Skeletal muscle satellite cell (primary cell): ENCODE data around the gene KIT.

Source experiments
- H3K27me3 ChIP-seq: 2 replicates; pipeline ENCODE4 v1.7.0; 2013; ENCODE audit warnings: low read length; ENCODE audit not compliant: control insufficient read depth, insufficient read depth
- H3K36me3 ChIP-seq: 2 replicates; pipeline ENCODE4 v1.7.0; 2013; ENCODE audit warnings: mild to moderate bottlenecking, control low read depth, low read length; ENCODE audit not compliant: insufficient read depth
- H3K4me1 ChIP-seq: 2 replicates; pipeline ENCODE4 v1.7.0; 2013; ENCODE audit warnings: low read length; ENCODE audit not compliant: control insufficient read depth, insufficient read depth
- H3K4me2 ChIP-seq: 2 replicates; pipeline ENCODE4 v1.7.0; 2013; ENCODE audit warnings: mild to moderate bottlenecking, low read length
- H3K4me3 ChIP-seq: 2 replicates; pipeline ENCODE4 v1.7.0; 2013; ENCODE audit warnings: low read length
- H3K9ac ChIP-seq: 2 replicates; pipeline ENCODE4 v1.7.0; 2013; ENCODE audit warnings: mild to moderate bottlenecking, low read depth, low read length, moderate library complexity
- H3K9me3 ChIP-seq: replicated peaks from 2 replicates; pipeline ENCODE4 v1.7.0; 2013; ENCODE audit warnings: mild to moderate bottlenecking, control low read depth, low read length

KIT gene

DNA sequence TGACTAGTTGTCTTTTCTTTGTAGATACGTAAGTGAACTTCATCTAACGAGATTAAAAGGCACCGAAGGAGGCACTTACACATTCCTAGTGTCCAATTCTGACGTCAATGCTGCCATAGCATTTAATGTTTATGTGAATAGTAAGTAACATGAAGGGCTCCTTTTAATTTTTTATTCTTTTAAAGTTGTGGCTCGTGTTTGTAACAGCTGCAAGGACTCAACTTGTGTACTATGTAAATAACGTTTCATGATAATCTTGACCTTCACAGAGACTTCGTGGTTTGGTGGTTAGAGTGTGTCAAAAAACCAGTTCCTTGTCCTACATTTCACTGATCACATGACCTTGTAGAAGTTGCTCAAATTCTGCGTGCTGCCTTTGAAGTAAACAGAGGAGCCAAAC is 51.6 kb downstream of the KIT start:
- Histone ChIP-seq H3K4me3 (no peak overlapping the region), H3K36me3 (no peaks in the 10 kb centered on the region), H3K27me3 (no peaks in the 10 kb centered on the region), H3K9me3 (no peaks in the 10 kb centered on the region), H3K9ac (no peak overlapping the region), H3K4me2 (no peak overlapping the region), H3K4me1 (no peaks in the 10 kb centered on the region)

- no peaks in the 10 kb centered on the region for H3K4me1 ChIP-seq
Measured at GRCh38 chr4:54712206-54712605, 54.4 kb downstream of the KIT start.

DNA sequence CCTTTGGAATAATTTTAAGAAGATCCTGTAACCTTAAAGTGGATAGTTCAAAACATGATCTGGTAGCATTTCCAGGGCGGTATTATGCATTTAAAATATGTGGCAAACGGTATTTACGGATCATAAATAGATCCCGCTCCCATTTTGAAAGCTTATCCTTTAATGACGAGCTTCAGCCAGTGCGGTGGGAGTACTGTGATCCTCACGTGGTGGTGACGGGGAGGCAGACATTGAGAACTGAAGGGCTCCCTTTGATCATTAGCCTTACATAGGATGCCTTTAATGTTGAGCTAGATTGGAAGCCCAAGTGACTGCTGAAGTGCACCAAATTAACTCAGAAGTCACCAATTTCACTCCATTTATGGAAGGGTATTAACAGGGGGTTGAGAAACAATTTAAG is 56.9 kb downstream of the KIT start:
- H3K36me3 ChIP-seq = no peaks in the 10 kb centered on the region
- H3K4me1 ChIP-seq = no peaks in the 10 kb centered on the region
- no peak overlapping the region for H3K9ac ChIP-seq
- no peaks in the 10 kb centered on the region for H3K9me3 ChIP-seq
- no peaks in the 10 kb centered on the region for H3K27me3 ChIP-seq
- H3K4me2 ChIP-seq = no peak overlapping the region
- H3K4me3 ChIP-seq = no peak overlapping the region

More at GRCh38 chr4:54712206-54712605, 54.4 kb downstream of the KIT start:
- Histone ChIP-seq H3K4me3 (no peak overlapping the region), H3K27me3 (no peaks in the 10 kb centered on the region), H3K36me3 (no peaks in the 10 kb centered on the region), H3K9me3 (no peaks in the 10 kb centered on the region), H3K4me2 (no peak overlapping the region), H3K9ac (no peak overlapping the region)

DNA sequence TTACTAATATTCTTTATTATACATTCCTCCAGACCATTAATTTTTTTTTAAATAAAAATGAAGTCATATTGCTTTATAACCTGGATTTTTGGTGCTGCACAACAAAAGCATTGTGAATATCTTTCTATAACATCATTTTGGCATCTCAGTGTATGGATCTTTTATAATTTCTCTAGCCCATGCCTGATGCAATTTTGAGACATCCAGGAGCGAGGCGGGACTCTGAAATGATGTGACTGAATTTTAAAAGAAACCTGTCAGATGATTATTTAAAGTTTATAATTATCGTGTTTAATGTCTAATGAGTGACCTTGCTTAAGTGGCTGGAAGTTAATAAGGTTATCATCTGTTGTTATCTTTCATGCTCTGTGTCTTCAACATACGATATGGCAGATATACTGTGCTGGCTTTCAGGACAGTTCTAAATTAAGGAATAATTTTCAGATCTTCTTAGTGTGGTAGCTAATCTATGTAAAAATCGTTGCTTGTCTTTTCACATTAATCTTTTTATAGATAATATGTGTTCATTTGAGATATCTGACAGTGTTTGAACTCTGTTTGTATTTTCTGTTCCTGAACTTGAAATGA is 58.8 kb downstream of the KIT start:
- no peaks in the 10 kb centered on the region for H3K36me3 ChIP-seq

DNA sequence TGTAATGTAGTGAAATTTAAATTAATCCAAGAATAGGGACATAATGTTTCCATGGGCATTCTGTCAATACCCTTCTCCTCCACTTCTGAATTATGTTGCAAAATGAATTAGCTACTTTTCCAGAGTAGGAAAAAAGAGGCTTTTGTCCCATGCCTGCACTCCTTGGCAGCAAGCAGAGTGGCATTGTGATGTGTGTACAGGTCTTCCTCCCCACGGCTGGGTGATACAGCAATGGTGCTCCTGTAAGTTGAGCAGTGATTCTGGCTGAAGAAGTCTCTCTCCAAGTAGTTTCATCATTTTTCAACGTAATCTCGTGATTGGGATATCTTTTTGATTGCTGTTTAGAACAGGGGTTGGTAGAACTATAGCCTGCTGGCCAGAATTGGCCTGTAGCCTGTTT is 59.9 kb downstream of the KIT start:
- no peak overlapping the region for H3K9ac ChIP-seq
- no peaks in the 10 kb centered on the region for H3K9me3 ChIP-seq
- no peak overlapping the region for H3K4me2 ChIP-seq
- H3K4me3 ChIP-seq = no peak overlapping the region
- H3K4me1 ChIP-seq = no peaks in the 10 kb centered on the region
- H3K27me3 ChIP-seq = no peaks in the 10 kb centered on the region
- H3K36me3 ChIP-seq = no peaks in the 10 kb centered on the region

More for the DNA sequence above, 58.8 kb downstream of the KIT start:
- Histone ChIP-seq H3K27me3 (no peaks in the 10 kb centered on the region), H3K9ac (no peak overlapping the region), H3K9me3 (no peaks in the 10 kb centered on the region), H3K4me1 (no peaks in the 10 kb centered on the region), H3K4me3 (no peak overlapping the region), H3K4me2 (no peak overlapping the region)

- Histone ChIP-seq H3K9me3 (no peaks in the 10 kb centered on the region), H3K27me3 (no peaks in the 10 kb centered on the region), H3K36me3 (no peaks in the 10 kb centered on the region), H3K4me1 (no peaks in the 10 kb centered on the region), H3K4me3 (no peak overlapping the region), H3K9ac (no peak overlapping the region), H3K4me2 (no peak overlapping the region)
Measured at GRCh38 chr4:54719378-54719777, 61.6 kb downstream of the KIT start.

- H3K36me3 ChIP-seq = no peaks in the 10 kb centered on the region
- H3K27me3 ChIP-seq = no peaks in the 10 kb centered on the region
- H3K9me3 ChIP-seq = no peaks in the 10 kb centered on the region
- H3K4me1 ChIP-seq = no peaks in the 10 kb centered on the region
- no peak overlapping the region for H3K9ac ChIP-seq
- H3K4me3 ChIP-seq = no peak overlapping the region
- no peak overlapping the region for H3K4me2 ChIP-seq
Measured at GRCh38 chr4:54723220-54723619, 65.5 kb downstream of the KIT start.

DNA sequence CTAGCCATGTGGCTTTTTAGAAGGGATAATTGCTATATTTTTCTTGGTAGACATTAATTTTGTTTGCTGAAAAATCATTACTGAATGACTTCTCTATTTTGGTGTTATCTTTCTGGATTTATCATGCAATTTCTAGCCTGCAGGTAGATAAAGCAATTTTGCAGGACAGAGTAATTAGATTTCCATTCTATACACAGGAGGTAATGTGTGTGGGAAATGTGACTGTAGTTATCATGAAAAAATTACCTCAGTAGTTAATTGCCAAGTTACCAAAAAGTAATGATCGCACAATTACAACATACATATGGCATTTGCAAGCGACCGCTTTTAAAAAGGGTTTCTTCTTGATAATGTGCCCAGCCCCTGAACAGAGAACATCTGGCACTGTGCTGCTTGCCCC is 66.1 kb downstream of the KIT start:
- Histone ChIP-seq H3K36me3 (no peaks in the 10 kb centered on the region), H3K4me1 (no peaks in the 10 kb centered on the region), H3K9ac (no peak overlapping the region), H3K4me2 (no peak overlapping the region), H3K9me3 (no peaks in the 10 kb centered on the region), H3K4me3 (no peak overlapping the region), H3K27me3 (no peaks in the 10 kb centered on the region)

- Histone ChIP-seq H3K4me2 (no peak overlapping the region), H3K9me3 (no peaks in the 10 kb centered on the region)
Measured at GRCh38 chr4:54726907-54727306, 69.2 kb downstream of the KIT start.

DNA sequence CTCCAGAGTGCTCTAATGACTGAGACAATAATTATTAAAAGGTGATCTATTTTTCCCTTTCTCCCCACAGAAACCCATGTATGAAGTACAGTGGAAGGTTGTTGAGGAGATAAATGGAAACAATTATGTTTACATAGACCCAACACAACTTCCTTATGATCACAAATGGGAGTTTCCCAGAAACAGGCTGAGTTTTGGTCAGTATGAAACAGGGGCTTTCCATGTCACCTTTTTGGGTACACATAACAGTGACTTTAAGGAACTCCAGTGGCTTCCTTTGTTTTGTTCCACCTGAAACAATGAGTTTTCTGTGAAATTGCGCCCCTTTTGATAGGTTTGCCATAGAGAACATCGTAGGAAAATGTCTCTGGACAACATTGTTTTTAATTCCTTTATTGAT is 69.6 kb downstream of the KIT start:
- Histone ChIP-seq H3K9me3 (no peaks in the 10 kb centered on the region), H3K27me3 (no peaks in the 10 kb centered on the region), H3K9ac (no peak overlapping the region), H3K4me3 (no peak overlapping the region), H3K4me2 (no peak overlapping the region), H3K4me1 (no peaks in the 10 kb centered on the region), H3K36me3 (no peaks in the 10 kb centered on the region)

More at GRCh38 chr4:54726907-54727306, 69.2 kb downstream of the KIT start:
- no peak overlapping the region for H3K4me3 ChIP-seq
- H3K27me3 ChIP-seq = no peaks in the 10 kb centered on the region
- no peaks in the 10 kb centered on the region for H3K36me3 ChIP-seq
- H3K4me1 ChIP-seq = no peaks in the 10 kb centered on the region
- H3K9ac ChIP-seq = no peak overlapping the region

DNA sequence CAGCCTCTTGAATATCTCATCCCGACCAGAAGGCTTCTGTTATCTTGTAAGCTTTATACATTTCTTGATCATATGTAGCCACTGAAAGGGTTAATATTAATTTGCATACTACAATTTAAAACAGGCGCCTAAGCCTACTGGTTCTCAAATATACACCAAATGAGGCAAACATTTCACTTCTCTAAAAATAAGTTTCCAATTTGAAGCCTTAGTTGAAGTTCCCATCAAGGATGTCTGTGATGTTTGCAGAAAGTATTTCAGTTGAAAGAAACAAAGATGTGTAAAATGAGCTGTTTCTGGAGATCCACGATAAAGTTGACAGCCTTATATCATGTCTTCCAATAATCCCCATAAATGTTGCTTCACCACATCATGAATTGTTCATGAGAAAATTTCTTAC is 70.6 kb downstream of the KIT start:
- Histone ChIP-seq H3K4me1 (no peaks in the 10 kb centered on the region), H3K4me3 (no peak overlapping the region), H3K36me3 (no peaks in the 10 kb centered on the region), H3K4me2 (no peak overlapping the region), H3K9me3 (no peaks in the 10 kb centered on the region), H3K27me3 (no peaks in the 10 kb centered on the region), H3K9ac (no peak overlapping the region)

DNA sequence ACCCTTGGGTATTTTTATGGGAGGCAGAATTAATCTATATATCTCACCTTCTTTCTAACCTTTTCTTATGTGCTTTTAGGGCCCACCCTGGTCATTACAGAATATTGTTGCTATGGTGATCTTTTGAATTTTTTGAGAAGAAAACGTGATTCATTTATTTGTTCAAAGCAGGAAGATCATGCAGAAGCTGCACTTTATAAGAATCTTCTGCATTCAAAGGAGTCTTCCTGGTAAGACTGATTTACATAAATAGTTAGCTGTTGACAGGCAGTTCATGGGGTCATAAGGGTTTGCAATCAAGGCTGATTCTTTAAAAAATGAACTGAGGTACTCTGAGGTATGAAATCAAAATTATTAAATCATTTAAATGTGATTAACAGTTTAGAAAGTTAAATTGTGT is 71.5 kb downstream of the KIT start:
- Histone ChIP-seq H3K36me3 (no peaks in the 10 kb centered on the region), H3K4me2 (no peak overlapping the region), H3K4me1 (no peaks in the 10 kb centered on the region), H3K27me3 (no peaks in the 10 kb centered on the region), H3K9me3 (no peaks in the 10 kb centered on the region), H3K4me3 (no peak overlapping the region), H3K9ac (no peak overlapping the region)
